ENCODE measurements around the gene HDAC4.

Gene HDAC4

DNA sequence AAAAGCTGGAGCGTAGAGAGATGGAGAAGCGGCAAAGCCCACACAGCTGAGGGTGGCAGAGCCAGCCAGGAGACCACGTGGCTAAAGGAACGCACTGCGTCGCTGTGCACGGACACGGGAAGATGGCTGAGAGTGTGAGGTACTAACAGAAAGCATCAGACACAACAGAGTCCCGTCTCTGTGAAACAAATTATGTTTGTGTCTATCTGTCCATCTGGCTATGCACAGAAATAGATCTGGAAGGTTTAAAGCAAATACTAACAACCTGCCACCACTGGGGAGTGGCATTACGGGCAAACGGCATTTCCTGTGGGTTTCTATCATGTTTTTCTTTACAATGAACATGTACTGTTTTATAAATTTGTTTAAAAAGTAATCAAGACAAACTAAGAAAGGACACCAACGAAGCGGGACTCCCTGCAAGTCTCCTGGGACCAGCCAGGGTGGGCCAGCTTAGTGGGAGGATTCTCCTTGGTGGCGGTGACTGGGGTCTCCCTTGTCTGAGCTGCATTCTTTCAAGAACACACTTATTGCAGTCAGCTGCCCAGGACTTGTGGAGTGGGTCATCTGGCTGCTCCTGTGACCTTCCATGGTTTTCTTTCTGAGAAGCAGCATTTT lies 290.8 kb downstream of the HDAC4 start:
- Histone ChIP-seq H3K9ac (ENCODE audit: low read depth, low read length) (no peak overlapping the region), H3K4me1 (ENCODE audit: control insufficient read depth, insufficient read depth, low read length) (no peaks in the 10 kb centered on the region), H3K27me3 (ENCODE audit: control insufficient read depth, insufficient read depth, low read length) (no peaks in the 10 kb centered on the region), H3K4me2 (ENCODE audit: low read length) (no peak overlapping the region), H3K4me3 (ENCODE audit: low read length) (no peak overlapping the region), H3K36me3 (ENCODE audit: insufficient read depth, low read length) (no peaks in the 10 kb centered on the region), H3K9me3 (replicated peaks; ENCODE audit: low read length) (no peaks in the 10 kb centered on the region)

GRCh38 chr2:239109041-239109927 lies 291.5 kb downstream of the HDAC4 start:
- Histone ChIP-seq H3K27me3 (ENCODE audit: control insufficient read depth, insufficient read depth, low read length) (no peaks in the 10 kb centered on the region), H3K4me2 (ENCODE audit: low read length) (no peak overlapping the region), H3K36me3 (ENCODE audit: insufficient read depth, low read length) (no peaks in the 10 kb centered on the region), H3K9me3 (replicated peaks; ENCODE audit: low read length) (no peaks in the 10 kb centered on the region), H3K9ac (ENCODE audit: low read depth, low read length) (no peak overlapping the region), H3K4me3 (ENCODE audit: low read length) (no peak overlapping the region), H3K4me1 (ENCODE audit: control insufficient read depth, insufficient read depth, low read length) (no peaks in the 10 kb centered on the region)

DNA sequence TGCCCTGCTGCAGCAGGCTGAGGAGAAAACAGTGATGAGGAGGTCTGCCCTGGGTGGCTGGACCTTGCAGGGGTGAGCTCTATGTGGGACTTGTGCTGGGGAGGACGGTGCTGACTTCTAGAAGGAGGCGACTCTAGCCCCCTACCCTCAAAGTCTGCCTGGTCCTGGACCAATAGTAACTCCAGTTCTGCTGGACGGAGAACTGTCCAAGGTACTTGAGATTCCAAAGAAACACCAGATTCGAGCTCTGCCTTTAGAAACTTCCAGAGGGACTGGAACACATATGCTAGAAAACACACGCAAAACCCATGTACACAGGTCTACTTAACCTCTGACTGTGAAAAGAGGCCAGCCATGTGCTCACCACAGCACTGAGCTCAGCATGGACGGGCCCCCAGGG lies 292.4 kb downstream of the HDAC4 start:
- Histone ChIP-seq H3K4me1 (ENCODE audit: control insufficient read depth, insufficient read depth, low read length) (no peaks in the 10 kb centered on the region), H3K27me3 (ENCODE audit: control insufficient read depth, insufficient read depth, low read length) (no peaks in the 10 kb centered on the region), H3K36me3 (ENCODE audit: insufficient read depth, low read length) (no peaks in the 10 kb centered on the region), H3K4me2 (ENCODE audit: low read length) (no peak overlapping the region), H3K9me3 (replicated peaks; ENCODE audit: low read length) (no peaks in the 10 kb centered on the region), H3K9ac (ENCODE audit: low read depth, low read length) (no peak overlapping the region), H3K4me3 (ENCODE audit: low read length) (no peak overlapping the region)

- Histone ChIP-seq H3K36me3 (ENCODE audit: insufficient read depth, low read length) (no peaks in the 10 kb centered on the region), H3K27me3 (ENCODE audit: control insufficient read depth, insufficient read depth, low read length) (no peaks in the 10 kb centered on the region)
These were observed 292.9 kb downstream of the HDAC4 start for GRCh38 chr2:239107936-239108335.

DNA sequence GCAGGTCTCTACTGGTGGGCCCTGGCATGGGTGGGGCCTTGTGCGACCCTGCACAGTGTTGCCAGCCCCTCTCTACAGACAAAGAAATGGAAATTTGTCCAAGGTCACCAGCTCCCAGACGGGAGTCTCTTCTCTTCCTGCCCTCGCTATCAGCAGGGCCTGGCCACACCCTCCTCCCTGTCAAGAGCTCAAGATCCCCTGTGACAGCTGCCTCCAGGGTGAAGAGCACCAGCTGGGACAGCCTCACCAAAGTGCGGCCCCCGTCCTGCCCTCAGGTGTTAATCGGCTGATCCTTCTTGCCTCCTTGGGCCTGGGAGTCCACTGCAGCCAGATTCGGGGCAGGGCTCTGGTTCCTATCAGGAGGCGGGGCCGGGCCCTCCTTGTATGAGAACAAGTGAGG lies 293.9 kb downstream of the HDAC4 start:
- no peak overlapping the region for H3K9ac ChIP-seq (ENCODE audit: low read depth, low read length)
- no peak overlapping the region for H3K4me3 ChIP-seq (ENCODE audit: low read length)
- H3K9me3 ChIP-seq (replicated peaks; ENCODE audit: low read length), result no peaks in the 10 kb centered on the region
- H3K4me2 ChIP-seq (ENCODE audit: low read length), result no peak overlapping the region
- H3K27me3 ChIP-seq (ENCODE audit: control insufficient read depth, insufficient read depth, low read length), result no peaks in the 10 kb centered on the region
- peaks cover 5% of the 10 kb centered on the region for H3K36me3 ChIP-seq (ENCODE audit: insufficient read depth, low read length)
- H3K4me1 ChIP-seq (ENCODE audit: control insufficient read depth, insufficient read depth, low read length), result no peaks in the 10 kb centered on the region

More at GRCh38 chr2:239107936-239108335, 292.9 kb downstream of the HDAC4 start:
- Histone ChIP-seq H3K9ac (ENCODE audit: low read depth, low read length) (no peak overlapping the region), H3K9me3 (replicated peaks; ENCODE audit: low read length) (no peaks in the 10 kb centered on the region), H3K4me3 (ENCODE audit: low read length) (no peak overlapping the region), H3K4me1 (ENCODE audit: control insufficient read depth, insufficient read depth, low read length) (no peaks in the 10 kb centered on the region), H3K4me2 (ENCODE audit: low read length) (no peak overlapping the region)

DNA sequence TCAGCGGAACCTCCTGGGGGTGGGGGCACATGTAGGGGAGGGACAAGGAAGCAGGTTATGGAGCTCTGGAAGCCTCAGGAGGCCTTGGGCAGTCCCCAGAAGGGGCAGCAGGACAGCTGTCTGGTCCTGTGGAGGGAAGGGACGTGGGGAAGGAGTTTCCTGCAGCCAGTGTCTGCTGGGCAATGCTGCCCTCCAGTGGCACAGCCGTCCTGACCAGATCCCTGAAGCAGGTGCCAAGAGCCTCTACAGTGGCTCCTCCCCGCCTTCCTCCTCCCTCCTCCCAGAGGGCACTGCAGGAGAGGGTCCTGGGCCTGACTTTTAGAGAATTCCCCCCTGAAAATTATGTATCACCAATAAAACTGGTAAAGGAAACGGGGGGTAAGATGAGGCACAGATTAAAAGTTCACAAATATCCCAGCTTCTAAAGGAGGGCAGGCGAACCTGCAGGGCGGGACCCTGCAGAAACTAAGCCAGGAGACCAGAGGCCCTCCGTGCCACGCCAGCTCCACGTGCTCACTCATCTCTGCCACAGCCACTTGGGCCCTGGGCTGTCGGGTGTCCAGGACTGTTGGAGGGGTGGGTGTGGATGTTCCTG lies 294.4 kb downstream of the HDAC4 start:
- Histone ChIP-seq H3K36me3 (ENCODE audit: insufficient read depth, low read length) (peaks cover 5% of the 10 kb centered on the region), H3K4me3 (ENCODE audit: low read length) (no peak overlapping the region), H3K9me3 (replicated peaks; ENCODE audit: low read length) (no peaks in the 10 kb centered on the region), H3K9ac (ENCODE audit: low read depth, low read length) (no peak overlapping the region), H3K4me1 (ENCODE audit: control insufficient read depth, insufficient read depth, low read length) (no peaks in the 10 kb centered on the region), H3K27me3 (ENCODE audit: control insufficient read depth, insufficient read depth, low read length) (no peaks in the 10 kb centered on the region), H3K4me2 (ENCODE audit: low read length) (no peak overlapping the region)

GRCh38 chr2:239105234-239105633 lies 295.6 kb downstream of the HDAC4 start:
- no peaks in the 10 kb centered on the region for H3K4me1 ChIP-seq (ENCODE audit: control insufficient read depth, insufficient read depth, low read length)
- no peak overlapping the region for H3K9ac ChIP-seq (ENCODE audit: low read depth, low read length)
- H3K27me3 ChIP-seq (ENCODE audit: control insufficient read depth, insufficient read depth, low read length), result no peaks in the 10 kb centered on the region
- H3K4me3 ChIP-seq (ENCODE audit: low read length), result no peak overlapping the region
- H3K36me3 ChIP-seq (ENCODE audit: insufficient read depth, low read length), result peaks cover 5% of the 10 kb centered on the region
- H3K4me2 ChIP-seq (ENCODE audit: low read length), result no peak overlapping the region
- H3K9me3 ChIP-seq (replicated peaks; ENCODE audit: low read length), result no peaks in the 10 kb centered on the region

DNA sequence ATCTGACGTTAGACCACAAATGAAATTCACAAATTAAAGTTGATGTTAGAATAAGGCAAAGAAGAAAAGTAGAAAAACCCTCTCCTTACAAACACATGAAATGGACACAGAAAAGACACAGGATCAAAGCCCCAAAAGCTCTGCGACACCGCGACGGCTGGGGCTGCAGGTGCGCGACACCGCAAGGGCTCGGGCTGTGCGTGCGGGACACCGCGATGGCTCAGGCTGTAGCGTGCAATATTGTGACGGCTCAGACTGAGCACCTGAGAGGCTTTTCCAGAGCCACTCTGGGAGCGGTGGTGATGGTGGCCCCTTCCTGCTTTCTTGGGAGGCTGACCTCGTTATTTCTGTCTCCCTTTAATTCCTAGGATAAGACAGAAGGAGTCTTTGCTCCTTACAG lies 296.0 kb downstream of the HDAC4 start:
- Histone ChIP-seq H3K36me3 (ENCODE audit: insufficient read depth, low read length) (peaks cover 5% of the 10 kb centered on the region), H3K9ac (ENCODE audit: low read depth, low read length) (no peak overlapping the region), H3K4me2 (ENCODE audit: low read length) (no peak overlapping the region), H3K9me3 (replicated peaks; ENCODE audit: low read length) (no peaks in the 10 kb centered on the region), H3K27me3 (ENCODE audit: control insufficient read depth, insufficient read depth, low read length) (no peaks in the 10 kb centered on the region), H3K4me1 (ENCODE audit: control insufficient read depth, insufficient read depth, low read length) (no peaks in the 10 kb centered on the region), H3K4me3 (ENCODE audit: low read length) (no peak overlapping the region)

- no peaks in the 10 kb centered on the region for H3K4me1 ChIP-seq (ENCODE audit: control insufficient read depth, insufficient read depth, low read length)
- H3K9me3 ChIP-seq (replicated peaks; ENCODE audit: low read length), result no peaks in the 10 kb centered on the region
- no peaks in the 10 kb centered on the region for H3K27me3 ChIP-seq (ENCODE audit: control insufficient read depth, insufficient read depth, low read length)
- peaks cover 5% of the 10 kb centered on the region for H3K36me3 ChIP-seq (ENCODE audit: insufficient read depth, low read length)
- no peak overlapping the region for H3K4me2 ChIP-seq (ENCODE audit: low read length)
- H3K9ac ChIP-seq (ENCODE audit: low read depth, low read length), result no peak overlapping the region
- no peak overlapping the region for H3K4me3 ChIP-seq (ENCODE audit: low read length)
These were observed 297.4 kb downstream of the HDAC4 start for GRCh38 chr2:239103125-239104098.

GRCh38 chr2:239102266-239102665 lies 298.6 kb downstream of the HDAC4 start:
- H3K9ac ChIP-seq (ENCODE audit: low read depth, low read length), result no peak overlapping the region
- H3K4me1 ChIP-seq (ENCODE audit: control insufficient read depth, insufficient read depth, low read length), result no peaks in the 10 kb centered on the region
- peaks cover 8% of the 10 kb centered on the region for H3K36me3 ChIP-seq (ENCODE audit: insufficient read depth, low read length)
- no peaks in the 10 kb centered on the region for H3K27me3 ChIP-seq (ENCODE audit: control insufficient read depth, insufficient read depth, low read length)
- no peak overlapping the region for H3K4me2 ChIP-seq (ENCODE audit: low read length)
- H3K4me3 ChIP-seq (ENCODE audit: low read length), result no peak overlapping the region
- H3K9me3 ChIP-seq (replicated peaks; ENCODE audit: low read length), result no peaks in the 10 kb centered on the region

DNA sequence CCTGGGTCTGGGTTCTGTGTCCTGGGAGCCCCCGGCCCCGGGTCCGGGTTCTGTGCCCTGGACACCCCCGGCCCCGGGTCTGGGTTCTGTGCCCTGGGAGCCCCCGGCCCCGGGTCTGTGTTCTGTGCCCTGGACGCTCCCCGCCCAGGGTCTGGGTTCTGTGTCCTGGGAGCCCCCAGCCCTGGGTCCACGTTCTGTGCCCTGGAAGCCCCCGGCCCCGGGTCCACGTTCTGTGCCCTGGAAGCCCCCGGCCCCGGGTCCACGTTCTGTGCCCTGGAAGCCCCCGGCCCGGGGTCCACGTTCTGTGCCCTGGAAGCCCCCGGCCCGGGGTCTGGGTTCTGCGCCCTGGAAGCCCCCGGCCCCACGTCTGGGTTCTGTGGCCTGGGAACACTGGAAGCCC lies 299.0 kb downstream of the HDAC4 start:
- no peaks in the 10 kb centered on the region for H3K9me3 ChIP-seq (replicated peaks; ENCODE audit: low read length)
- H3K4me1 ChIP-seq (ENCODE audit: control insufficient read depth, insufficient read depth, low read length), result no peaks in the 10 kb centered on the region
- no peak overlapping the region for H3K9ac ChIP-seq (ENCODE audit: low read depth, low read length)
- H3K36me3 ChIP-seq (ENCODE audit: insufficient read depth, low read length), result peaks cover 8% of the 10 kb centered on the region
- H3K27me3 ChIP-seq (ENCODE audit: control insufficient read depth, insufficient read depth, low read length), result no peaks in the 10 kb centered on the region
- H3K4me2 ChIP-seq (ENCODE audit: low read length), result no peak overlapping the region
- H3K4me3 ChIP-seq (ENCODE audit: low read length), result no peak overlapping the region

Data from skeletal muscle satellite cell (primary cell).